HG03103 (cell line): ENCODE data around the gene CNTD1.

Experiments
- ATAC-seq: cut with Tn5 transposase; IDR thresholded peaks from one replicate; pipeline ENCODE4 v1.9.1; 2021; ENCODE audit warnings: low read depth; ENCODE audit not compliant: unreplicated experiment

The CNTD1 gene

GRCh38 chr17:42803074-42803883 lies 4.6 kb downstream of the CNTD1 start:
- no peak for ATAC-seq

DNA sequence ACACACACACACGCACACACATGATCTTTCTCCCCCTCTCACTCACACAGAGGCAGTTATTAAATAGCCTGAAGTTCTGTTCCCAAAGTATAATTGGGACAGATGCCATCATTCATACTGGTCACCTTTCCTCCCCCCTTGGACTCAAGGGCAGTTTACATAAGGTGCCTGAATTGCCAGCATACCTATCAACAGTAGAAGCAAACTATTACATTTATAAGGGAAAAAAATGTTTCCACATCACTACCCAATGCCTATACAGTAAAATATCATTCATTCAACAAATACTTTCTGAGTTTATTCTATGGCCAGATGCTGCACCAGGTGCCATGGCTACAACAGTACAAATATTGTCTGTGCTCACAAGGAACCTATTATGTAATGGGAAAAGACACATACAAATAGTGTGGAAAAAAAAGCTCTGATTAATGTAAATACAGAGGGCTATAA lies 6.3 kb downstream of the CNTD1 start:
- ATAC-seq, result no peak

DNA sequence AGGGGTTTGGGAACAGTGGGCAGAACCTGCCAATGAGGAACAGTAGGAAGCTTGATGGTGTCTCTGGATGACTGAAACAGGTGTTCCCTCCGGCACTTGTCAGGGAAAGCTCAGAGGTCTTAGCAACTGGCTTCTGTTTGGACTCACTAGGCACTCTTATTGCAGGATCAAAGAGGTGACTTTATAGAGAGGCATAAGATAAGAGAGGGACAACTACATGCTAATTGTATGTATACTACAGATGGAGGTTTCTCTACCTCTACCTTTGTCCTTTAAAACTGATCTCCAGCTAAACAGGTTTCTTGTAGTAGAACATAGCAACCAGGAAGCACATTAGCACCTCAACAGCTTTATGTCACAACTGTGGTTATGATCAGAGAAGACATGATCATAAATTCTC lies 7.6 kb downstream of the CNTD1 start:
- no peak for ATAC-seq

DNA sequence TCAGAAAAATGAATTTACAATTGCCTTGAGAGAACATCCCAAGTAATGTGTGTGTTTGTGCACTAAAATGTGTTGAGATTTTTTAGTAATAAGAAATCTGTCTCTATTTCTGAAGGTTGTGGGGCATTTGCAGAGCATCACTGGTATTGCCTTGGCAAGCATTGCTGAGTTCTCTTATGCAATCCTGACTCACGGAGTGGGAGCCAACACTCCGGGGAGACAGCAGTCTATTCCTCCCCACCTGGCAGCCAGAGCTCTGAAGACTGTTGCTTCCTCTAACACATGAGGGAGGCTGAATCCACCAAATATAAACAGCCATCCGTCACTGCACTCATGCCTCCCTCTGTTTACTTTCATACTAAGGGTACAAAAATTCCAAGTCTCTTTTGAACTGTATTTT lies 10.6 kb downstream of the CNTD1 start:
- no peak for ATAC-seq

- ATAC-seq, result no peak
Observed at GRCh38 chr17:42814633-42815399, 16.2 kb downstream of the CNTD1 start.

DNA sequence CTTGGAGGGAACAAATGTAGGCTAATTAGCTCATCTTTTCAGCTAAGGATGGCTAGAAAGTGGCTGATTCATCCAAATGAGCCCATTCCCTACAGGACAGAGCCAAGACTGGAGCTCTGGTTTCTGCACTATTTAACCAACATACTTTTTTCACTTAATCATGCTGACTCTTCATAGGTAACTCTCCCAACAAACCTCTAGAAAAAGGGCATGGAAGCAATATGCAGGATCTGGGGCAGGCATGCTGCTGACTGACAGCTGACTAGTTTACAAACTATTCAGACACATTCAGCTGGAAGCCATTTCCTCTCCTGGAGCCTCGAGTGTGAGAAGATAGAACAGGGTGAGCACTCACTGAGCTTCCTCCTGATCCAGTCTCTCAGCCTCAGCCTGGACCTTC lies 19.2 kb downstream of the CNTD1 start:
- no peak for ATAC-seq

GRCh38 chr17:42818379-42818778 lies 19.7 kb downstream of the CNTD1 start:
- ATAC-seq, result no peak

GRCh38 chr17:42819939-42820535 lies 21.4 kb downstream of the CNTD1 start:
- no peak for ATAC-seq

- no peak for ATAC-seq
Observed at GRCh38 chr17:42821176-42821575, 22.5 kb downstream of the CNTD1 start.

DNA sequence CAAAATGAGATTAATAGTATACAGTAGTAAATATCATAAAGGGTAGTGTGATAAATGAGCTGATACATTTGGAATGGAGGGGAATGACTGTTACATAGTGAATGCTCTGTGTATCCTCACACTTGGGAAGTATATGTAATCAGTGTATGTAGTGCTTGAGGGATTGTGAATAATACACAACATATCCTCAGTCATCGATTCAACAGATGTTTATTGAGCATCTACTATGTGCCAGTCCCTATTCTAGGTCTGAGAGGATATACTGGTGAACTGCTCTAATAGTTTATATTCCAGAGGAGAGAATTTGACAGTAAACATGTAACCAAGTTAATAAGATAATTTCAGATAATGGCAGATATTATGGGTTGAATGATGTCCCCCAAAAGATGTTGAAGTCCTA lies 28.8 kb downstream of the CNTD1 start:
- no peak for ATAC-seq

- ATAC-seq, result no peak
Observed at GRCh38 chr17:42830971-42831370, 32.3 kb downstream of the CNTD1 start.

DNA sequence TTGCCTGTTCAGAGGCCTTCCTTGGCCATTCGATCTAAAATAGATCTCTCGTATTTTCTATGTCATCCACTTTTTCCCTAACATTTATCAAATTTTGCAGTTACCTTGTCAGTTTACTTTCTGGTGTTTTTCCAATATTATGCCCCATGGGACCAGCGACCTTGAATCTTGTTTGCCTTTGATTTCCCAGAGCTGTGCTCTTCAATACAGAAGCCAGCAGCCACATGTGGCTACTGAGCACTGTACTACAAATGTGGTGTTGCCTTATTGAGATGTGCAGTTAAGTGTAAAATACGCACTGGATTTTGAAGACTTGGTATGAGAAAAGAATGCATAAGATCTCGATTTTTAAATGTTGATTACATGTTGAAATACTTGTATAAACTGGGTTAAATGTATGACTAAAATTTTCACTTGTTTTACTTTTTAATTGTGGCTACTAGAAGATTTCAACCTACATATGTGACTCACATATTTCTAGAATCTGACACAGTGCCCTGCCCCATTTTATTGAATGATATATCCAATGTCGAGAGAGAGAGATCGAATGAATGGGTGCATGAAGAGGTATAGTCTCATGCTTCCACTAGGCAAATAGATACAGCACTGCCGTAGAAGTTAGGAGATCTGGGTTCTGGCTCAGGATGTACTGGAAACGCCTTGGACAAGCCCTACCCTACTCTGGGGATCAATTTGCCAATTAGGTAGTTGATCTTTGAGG lies 33.7 kb downstream of the CNTD1 start:
- no peak for ATAC-seq

DNA sequence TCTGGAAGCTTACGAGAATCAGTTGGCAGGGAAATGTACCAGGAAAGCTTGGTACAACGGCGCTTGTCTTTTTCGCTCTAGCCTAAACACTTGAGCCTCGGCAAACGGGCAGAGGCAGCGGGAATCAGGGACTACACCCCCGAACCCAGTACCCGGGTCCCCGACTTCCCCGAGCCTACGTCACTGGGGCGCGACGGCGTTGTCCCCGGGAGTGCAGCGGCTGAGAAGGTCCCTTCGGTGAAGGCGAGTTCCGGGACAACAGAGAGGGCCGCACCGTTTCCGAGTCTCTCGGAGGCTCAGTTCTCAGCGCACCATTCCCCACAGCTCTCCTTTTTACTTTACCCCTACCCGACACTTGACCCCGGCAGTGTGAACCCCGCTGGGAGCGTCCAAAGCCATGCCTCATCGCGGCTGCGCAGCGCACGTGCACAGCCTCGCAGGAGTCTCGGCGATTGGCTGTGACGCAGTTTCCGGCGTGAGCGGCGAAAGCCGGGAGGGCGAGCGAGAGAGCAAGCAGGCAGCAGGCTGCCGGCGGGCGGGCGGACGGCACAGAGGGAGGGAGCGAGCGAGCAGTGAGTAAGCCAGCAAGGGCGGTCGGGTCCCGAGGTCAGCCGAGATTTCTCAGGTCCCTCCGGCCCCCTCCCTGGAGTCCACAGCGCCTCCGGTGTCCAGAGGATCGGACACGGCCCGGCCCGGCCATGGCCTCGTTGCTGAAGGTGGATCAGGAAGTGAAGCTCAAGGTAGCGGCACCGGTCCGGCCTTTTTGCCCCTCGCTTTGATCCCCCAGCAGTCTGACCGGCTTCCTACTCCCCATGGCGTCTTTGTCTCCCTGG lies 34.5 kb downstream of the CNTD1 start, which contains the start of gene PSME3:
Gene PSME3, plus strand, starts transcription at position 464 of the 833 bp plus-strand sequence. Its CDS starts 235 bp downstream, at position 699.
- no peak for ATAC-seq

DNA sequence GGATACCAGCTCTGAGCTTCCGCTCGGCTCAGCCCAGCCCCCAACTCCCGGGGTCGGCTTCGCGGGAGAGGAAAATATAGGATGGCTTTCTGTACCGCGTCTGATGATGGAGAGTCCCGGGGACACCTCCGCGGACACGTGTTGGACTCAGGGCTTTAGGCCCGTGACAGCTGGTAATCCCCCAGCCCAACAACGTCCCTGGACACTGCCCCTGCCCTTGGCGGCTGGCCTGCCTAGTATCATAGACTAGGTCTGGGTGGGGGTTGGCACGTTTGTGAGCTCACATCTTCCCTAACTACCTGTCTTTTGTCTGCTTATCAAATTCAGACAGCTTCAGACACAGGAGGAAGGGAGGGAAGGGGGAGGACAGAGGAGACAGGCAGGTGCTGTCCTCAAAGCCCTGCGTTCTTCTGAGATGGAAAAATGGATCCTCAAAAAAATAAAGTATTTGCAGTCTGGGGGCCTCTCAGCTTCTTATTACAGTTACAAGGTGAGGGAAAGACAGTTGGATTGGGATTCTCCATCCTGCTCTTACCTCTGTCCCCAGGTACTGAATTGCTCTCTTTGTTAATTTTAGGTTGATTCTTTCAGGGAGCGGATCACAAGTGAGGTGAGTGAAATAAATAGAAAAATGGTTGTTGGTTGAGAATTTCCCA lies 35.2 kb downstream of the CNTD1 start:
- ATAC-seq, result no peak

DNA sequence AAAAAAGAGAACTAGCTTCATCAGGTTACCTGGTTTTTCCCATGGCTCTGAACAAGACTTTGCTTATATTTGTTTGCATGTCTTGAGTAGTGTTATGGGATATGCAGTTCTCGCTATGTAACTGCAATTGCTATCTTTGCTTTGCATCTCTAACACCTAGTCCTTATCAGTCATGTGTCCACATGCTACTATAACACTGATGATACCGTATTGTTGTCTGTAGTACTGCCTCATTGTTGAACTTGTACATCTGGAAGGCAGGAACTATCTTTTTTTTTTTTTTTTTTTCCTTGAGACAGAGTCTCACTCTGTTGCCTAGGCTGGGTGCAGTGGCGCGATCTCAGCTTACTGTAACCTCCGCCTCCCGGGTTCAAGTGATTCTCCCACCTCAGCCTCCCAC lies 37.1 kb downstream of the CNTD1 start:
- no peak for ATAC-seq

- ATAC-seq, result no peak
Observed at GRCh38 chr17:42841975-42842685, 43.5 kb downstream of the CNTD1 start.

- ATAC-seq, result no peak
Observed at GRCh38 chr17:42843358-42843934, 44.8 kb downstream of the CNTD1 start.

GRCh38 chr17:42844271-42844670 lies 45.6 kb downstream of the CNTD1 start, which contains the start of gene AOC2:
Gene AOC2 (plus strand): TSS chr17:42844580. CDS start chr17:42844627, 47 bp downstream.
- ATAC-seq, result no peak
